ENCODE measurements around the gene TGFBI. TPM values are rescaled to one million over a fixed set of nuclear protein-coding genes. Genes with fewer than 3 reads are reported as not detected.

Gene TGFBI
- total and polyA plus RNA-seq, 2 donors (not counting 1 experiment from before 2014, with no cell fraction given), result 398 to 889 TPM

GRCh38 chr5:136035837-136036236 lies 7.0 kb downstream of the TGFBI start:
- Histone ChIP-seq H4K20me1 (ENCODE audit: control insufficient read depth, extremely low read depth, insufficient read depth, low read length) (no peaks in the 10 kb centered on the region), H2AFZ (ENCODE audit: low read length) (no peak overlapping the region), H3K9ac (ENCODE audit: insufficient read depth, low read length) (no peak overlapping the region), H3K27me3 (ENCODE audit: control insufficient read depth, insufficient read depth, low read length) (no peaks in the 10 kb centered on the region), H3K4me1 (ENCODE audit: control insufficient read depth, extremely low read depth, insufficient read depth, low read length) (peaks cover 10% of the 10 kb centered on the region), H3K4me2 (ENCODE audit: extremely low read depth, insufficient read depth, low read length) (no peak overlapping the region), H3K36me3 (ENCODE audit: control insufficient read depth, insufficient read depth, low read length) (peaks cover 31% of the 10 kb centered on the region), H3K9me3 (ENCODE audit: control insufficient read depth, insufficient read depth, low read depth, low read length) (no peaks in the 10 kb centered on the region), H3K4me3 (replicated peaks in 1 of 4; ENCODE audit: control extremely low read depth in 1 of 4, insufficient read depth in 1 of 4, low read depth in 3 of 4, low read length in 4 of 4) (no peak overlapping the region), H3K79me2 (ENCODE audit: control insufficient read depth, insufficient read depth, low read length) (peaks cover 3% of the 10 kb centered on the region), H3K27ac (ENCODE audit: insufficient read depth, low read length) (no peak overlapping the region)
- TF ChIP-seq CTCF (conservative IDR thresholded peaks at IDR 0.05 in 1 of 2, IDR thresholded peaks at IDR 0.05 in 1 of 2; ENCODE audit: low read depth in 1 of 2, low read length in 2 of 2), result no peak
- no peak for TF ChIP-seq EZH2 (IDR thresholded peaks at IDR 0.05; ENCODE audit: low read length, missing control alignments)
- DNase-seq (ENCODE audit: low read depth in 2 of 2), result no peak

GRCh38 chr5:136036293-136036911 lies 7.6 kb downstream of the TGFBI start:
- no peak overlapping the region for H3K4me3 ChIP-seq (replicated peaks in 1 of 4; ENCODE audit: control extremely low read depth in 1 of 4, insufficient read depth in 1 of 4, low read depth in 3 of 4, low read length in 4 of 4)
- H3K79me2 ChIP-seq (ENCODE audit: control insufficient read depth, insufficient read depth, low read length), result no peaks in the 10 kb centered on the region
- no peaks in the 10 kb centered on the region for H3K27me3 ChIP-seq (ENCODE audit: control insufficient read depth, insufficient read depth, low read length)
- TF ChIP-seq CTCF (conservative IDR thresholded peaks at IDR 0.05 in 1 of 2, IDR thresholded peaks at IDR 0.05 in 1 of 2; ENCODE audit: low read depth in 1 of 2, low read length in 2 of 2) (no peak), EZH2 (IDR thresholded peaks at IDR 0.05; ENCODE audit: low read length, missing control alignments) (no peak)
- H3K4me2 ChIP-seq (ENCODE audit: extremely low read depth, insufficient read depth, low read length), result no peak overlapping the region
- H3K9me3 ChIP-seq (ENCODE audit: control insufficient read depth, insufficient read depth, low read depth, low read length), result no peaks in the 10 kb centered on the region
- peaks cover 31% of the 10 kb centered on the region for H3K36me3 ChIP-seq (ENCODE audit: control insufficient read depth, insufficient read depth, low read length)
- H3K27ac ChIP-seq (ENCODE audit: insufficient read depth, low read length), result no peak overlapping the region
- no peak overlapping the region for H2AFZ ChIP-seq (ENCODE audit: low read length)
- H3K9ac ChIP-seq (ENCODE audit: insufficient read depth, low read length), result no peak overlapping the region
- H3K4me1 ChIP-seq (ENCODE audit: control insufficient read depth, extremely low read depth, insufficient read depth, low read length), result peaks cover 10% of the 10 kb centered on the region
- H4K20me1 ChIP-seq (ENCODE audit: control insufficient read depth, extremely low read depth, insufficient read depth, low read length), result no peaks in the 10 kb centered on the region
- no peak for DNase-seq (ENCODE audit: low read depth in 2 of 2)

- TF ChIP-seq CTCF (conservative IDR thresholded peaks at IDR 0.05 in 1 of 2, IDR thresholded peaks at IDR 0.05 in 1 of 2; ENCODE audit: low read depth in 1 of 2, low read length in 2 of 2) (no peak), EZH2 (IDR thresholded peaks at IDR 0.05; ENCODE audit: low read length, missing control alignments) (no peak)
- Histone ChIP-seq H3K27me3 (ENCODE audit: control insufficient read depth, insufficient read depth, low read length) (no peaks in the 10 kb centered on the region), H3K4me2 (ENCODE audit: extremely low read depth, insufficient read depth, low read length) (no peak overlapping the region), H3K4me1 (ENCODE audit: control insufficient read depth, extremely low read depth, insufficient read depth, low read length) (peaks cover 4% of the 10 kb centered on the region), H3K79me2 (ENCODE audit: control insufficient read depth, insufficient read depth, low read length) (no peaks in the 10 kb centered on the region), H3K9me3 (ENCODE audit: control insufficient read depth, insufficient read depth, low read depth, low read length) (no peaks in the 10 kb centered on the region), H3K4me3 (replicated peaks in 1 of 4; ENCODE audit: control extremely low read depth in 1 of 4, insufficient read depth in 1 of 4, low read depth in 3 of 4, low read length in 4 of 4) (no peak overlapping the region), H3K36me3 (ENCODE audit: control insufficient read depth, insufficient read depth, low read length) (peaks cover 31% of the 10 kb centered on the region), H3K27ac (ENCODE audit: insufficient read depth, low read length) (peak overlapping the region; percentile 8), H3K9ac (ENCODE audit: insufficient read depth, low read length) (no peak overlapping the region), H2AFZ (ENCODE audit: low read length) (no peak overlapping the region), H4K20me1 (ENCODE audit: control insufficient read depth, extremely low read depth, insufficient read depth, low read length) (no peaks in the 10 kb centered on the region)
- peak in 1 of 2 donors; percentile 95 for DNase-seq (ENCODE audit: low read depth in 2 of 2)
Measured at GRCh38 chr5:136037001-136037705, 8.4 kb downstream of the TGFBI start.

Data from fibroblast of lung (primary cell).